HG03095 (cell line): ENCODE results near the gene WNT1.

ENCODE experiments used
- ATAC-seq: cut with Tn5 transposase; IDR thresholded peaks from one replicate; pipeline ENCODE4 v1.9.1; 2021; ENCODE audit warnings: moderate library complexity; ENCODE audit not compliant: unreplicated experiment

WNT1 gene

DNA sequence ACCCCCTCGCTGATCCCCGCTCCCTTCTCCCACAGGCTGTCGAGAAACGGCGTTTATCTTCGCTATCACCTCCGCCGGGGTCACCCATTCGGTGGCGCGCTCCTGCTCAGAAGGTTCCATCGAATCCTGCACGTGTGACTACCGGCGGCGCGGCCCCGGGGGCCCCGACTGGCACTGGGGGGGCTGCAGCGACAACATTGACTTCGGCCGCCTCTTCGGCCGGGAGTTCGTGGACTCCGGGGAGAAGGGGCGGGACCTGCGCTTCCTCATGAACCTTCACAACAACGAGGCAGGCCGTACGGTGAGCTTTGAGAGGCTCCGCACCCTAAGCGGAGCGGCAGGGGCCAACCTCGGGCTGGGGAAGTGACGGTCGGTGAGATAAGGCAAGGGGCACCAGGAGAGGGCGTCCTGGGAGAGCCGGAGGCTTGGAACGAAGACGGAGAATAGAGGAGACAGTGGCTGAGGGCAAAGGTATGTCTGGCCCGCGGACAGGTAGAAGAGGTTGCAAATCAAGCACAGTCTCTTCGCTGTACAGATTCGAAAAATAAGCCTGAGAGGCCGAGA, 2.3 kb downstream of the WNT1 start:
- no peak for ATAC-seq

DNA sequence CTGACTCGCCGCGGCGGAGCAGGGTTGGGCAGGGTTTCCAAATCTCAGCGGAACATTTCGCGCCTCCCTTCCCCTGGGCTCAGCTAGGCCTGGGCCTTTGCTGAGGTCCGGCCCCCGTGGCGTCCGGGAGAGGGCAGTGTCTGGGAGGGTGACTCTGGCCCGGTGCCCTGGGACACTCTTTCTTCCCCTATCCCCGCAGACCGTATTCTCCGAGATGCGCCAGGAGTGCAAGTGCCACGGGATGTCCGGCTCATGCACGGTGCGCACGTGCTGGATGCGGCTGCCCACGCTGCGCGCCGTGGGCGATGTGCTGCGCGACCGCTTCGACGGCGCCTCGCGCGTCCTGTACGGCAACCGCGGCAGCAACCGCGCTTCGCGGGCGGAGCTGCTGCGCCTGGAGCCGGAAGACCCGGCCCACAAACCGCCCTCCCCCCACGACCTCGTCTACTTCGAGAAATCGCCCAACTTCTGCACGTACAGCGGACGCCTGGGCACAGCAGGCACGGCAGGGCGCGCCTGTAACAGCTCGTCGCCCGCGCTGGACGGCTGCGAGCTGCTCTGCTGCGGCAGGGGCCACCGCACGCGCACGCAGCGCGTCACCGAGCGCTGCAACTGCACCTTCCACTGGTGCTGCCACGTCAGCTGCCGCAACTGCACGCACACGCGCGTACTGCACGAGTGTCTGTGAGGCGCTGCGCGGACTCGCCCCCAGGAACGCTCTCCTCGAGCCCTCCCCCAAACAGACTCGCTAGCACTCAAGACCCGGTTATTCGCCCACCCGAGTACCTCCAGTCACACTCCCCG, 3.0 kb downstream of the WNT1 start:
- ATAC-seq = no peak

DNA sequence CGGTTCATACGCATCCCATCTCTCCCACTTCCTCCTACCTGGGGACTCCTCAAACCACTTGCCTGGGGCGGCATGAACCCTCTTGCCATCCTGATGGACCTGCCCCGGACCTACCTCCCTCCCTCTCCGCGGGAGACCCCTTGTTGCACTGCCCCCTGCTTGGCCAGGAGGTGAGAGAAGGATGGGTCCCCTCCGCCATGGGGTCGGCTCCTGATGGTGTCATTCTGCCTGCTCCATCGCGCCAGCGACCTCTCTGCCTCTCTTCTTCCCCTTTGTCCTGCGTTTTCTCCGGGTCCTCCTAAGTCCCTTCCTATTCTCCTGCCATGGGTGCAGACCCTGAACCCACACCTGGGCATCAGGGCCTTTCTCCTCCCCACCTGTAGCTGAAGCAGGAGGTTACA, 3.6 kb downstream of the WNT1 start:
- no peak for ATAC-seq

DNA sequence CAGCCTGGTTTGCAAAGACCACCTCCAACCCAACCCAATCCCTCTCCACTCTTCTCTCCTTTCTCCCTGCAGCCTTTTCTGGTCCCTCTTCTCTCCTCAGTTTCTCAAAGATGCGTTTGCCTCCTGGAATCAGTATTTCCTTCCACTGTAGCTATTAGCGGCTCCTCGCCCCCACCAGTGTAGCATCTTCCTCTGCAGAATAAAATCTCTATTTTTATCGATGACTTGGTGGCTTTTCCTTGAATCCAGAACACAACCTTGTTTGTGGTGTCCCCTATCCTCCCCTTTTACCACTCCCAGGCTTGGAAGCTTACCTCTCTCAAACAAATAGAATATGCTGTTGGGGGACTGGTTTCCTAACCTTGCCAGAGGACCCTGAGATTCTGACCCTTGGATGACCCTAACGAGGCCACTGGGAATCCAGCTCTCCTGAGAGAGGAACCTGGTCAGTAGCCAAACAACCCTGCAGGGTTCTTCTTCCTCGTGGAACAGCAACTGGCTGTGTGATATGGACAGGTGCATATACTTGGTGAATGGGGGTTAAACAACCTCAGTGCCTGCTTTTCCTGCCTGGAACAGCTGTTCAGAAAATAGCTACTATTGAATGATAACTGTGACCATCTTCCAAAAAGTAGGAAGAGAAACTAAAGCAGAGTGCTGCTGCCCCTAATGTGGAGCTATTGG, 4.4 kb downstream of the WNT1 start:
- no peak for ATAC-seq

DNA sequence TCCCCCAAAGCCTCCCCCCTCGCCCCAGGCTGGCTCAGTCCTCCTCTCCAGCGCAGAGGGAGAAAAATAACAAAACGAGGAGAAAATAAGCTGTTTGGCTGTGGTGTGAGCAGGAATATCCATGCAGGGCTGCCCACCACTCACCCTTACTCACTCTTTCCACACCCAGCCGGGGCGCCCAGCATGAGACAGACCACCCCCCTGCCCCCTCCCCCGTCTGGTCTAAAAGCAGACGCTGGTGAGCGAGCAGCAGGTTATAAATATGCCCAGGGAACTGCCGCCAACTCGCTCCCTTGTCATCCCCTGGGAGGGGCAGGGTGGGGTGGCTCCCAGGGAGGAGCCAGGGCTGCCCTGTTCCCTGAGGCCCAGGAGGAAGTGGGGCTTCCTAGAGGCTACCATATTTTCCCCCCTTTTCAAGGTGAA, 7.4 kb downstream of the WNT1 start:
- ATAC-seq = no peak

DNA sequence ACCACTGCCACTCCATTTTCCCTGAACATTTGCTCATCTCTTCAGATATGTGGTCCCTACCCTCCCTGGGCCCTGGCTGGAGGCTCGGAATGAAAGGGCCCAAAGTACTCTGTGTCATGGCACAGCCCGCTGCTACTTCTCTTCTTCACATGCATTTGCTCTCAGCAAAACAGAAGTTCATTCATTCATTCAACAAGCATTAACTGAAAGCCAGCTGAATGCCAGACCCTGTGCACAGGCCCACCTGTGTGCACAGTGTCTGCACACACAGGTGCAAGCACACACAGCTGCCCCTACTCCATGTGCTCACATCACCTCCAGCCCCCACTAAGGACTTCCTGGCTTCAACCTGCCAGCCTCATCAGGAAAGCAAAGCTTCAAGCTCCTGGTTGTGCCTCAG, 7.8 kb downstream of the WNT1 start:
- no peak for ATAC-seq

DNA sequence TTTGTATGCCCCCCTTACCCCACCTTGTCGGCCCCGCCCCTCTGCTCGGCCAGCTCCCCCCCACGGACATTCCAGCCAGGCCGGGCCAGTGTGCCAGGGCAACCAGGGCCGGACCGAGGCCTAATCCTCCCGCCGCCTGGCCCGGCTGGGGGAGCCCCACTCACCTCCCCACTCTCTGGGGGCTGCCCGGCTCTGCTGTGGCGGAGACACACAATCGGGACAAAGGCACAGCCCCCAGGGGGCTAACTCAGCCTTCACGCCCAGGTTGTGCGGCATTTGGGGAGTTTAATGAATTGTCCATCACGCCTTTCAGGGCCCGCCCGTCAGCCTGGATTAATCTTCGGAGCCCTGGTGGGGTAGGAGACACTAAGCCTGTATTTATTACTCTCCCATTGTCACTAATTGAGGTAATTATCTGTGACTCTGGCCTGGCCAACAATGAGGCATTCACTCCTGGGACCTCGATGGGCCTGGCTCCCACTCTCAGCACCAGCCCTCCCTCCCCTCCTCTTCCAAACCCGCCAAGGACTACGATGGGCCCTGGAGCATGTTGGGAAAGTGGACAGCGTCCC, 8.7 kb downstream of the WNT1 start:
- no peak for ATAC-seq

DNA sequence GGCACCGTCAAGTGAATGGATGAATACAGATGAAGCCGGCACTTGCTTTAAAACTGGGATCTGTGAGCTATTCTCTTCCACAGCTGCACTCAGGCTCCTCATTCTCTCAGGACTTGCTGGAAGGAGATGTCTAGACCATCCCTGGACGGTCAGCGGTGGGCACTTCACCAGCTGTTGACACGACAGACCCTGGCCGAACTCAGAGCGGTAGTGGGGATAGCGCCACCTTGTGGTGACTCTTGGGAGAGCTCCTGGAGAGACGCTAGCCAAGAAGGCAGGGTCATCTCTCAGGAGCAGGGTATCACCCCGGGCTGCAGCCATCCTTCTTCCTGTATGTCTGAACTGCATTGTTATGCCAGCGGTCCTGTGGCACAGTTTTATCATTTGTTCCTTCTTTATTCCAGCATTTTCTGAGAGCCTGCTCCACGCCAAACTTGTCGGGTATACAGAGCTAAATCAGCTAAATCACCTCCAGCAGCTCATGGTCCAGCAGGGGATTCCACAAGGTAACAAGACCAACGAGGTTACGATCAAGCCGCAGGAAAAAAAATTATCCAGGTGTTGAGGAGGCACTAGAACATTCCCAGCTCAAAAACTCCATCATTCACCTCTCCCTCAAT, 10.0 kb downstream of the WNT1 start:
- no peak for ATAC-seq

DNA sequence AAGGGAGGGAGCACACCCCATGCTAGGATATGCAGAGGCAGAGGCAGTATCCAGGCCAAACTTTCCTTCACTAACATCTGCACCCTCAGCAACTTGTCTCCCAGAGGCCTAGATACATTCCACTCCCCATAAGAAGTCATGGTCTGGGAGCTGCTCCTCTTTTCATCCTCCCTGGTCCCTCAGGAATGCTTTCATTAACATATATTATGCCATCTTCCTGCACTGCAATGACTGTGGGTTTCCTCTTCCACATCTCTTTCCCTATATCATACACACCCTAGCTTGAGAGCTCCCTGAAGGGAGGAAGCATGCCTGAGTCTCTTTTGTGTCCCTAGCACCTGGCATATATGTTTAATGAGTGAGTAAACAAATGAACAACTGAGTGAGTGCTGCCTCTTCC, 12.4 kb downstream of the WNT1 start:
- ATAC-seq = no peak

DNA sequence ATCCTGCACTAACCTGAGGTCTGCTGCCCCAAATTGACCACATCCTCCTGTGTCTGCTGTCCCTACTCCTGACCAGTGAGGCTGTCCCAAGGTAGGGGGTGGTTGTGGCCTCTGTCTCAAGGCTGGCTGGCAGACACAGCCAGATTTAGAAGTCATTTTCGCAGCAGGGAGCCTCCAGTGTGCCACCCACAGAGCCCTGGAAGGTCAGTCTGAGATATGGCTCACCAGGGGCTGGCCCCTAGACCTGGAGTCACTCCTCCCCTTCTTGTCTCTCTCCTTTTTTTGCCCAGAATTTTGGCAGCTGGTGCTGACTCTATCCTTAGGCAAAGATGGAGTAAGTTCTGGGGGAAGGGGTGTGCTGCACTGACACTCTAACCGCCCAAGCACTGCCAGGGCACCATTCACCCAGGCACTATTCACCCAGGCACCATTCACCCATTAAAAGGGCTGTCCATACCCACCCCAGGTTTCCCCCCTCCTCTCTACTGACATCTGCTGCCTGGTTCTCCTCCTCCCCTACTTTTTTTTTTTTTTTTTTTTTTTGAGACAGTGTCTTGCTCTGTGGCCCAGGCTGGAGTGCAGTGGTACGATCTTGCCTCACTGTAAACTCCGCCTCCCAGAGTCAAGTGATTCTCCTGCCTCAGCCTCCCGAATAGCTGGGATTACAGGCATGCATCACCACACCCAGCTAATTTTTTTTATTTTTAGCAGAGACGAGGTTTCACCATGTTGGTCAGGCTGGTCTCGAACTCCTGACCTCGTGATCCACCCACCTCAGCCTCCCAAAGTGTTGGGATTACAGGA, 13.3 kb downstream of the WNT1 start:
- ATAC-seq = no peak

DNA sequence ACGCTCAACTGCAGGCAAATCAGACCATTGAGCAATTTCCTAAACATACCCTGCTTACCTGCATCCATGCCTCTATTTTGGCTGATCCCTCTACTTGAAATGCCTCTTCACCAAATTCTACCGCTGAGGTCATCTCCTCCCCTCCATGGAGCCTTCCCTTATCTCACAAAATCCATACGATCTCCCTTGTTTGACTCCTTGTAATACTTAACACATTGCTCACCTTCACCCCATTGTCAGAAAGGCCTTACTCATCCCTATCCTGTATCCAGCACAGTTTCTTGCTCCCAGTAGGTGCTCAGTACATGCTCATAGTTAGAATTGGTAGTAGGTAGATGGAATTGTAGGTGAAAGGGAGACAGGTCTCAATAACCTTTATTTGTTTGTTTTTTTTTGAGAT, 15.7 kb downstream of the WNT1 start:
- ATAC-seq = no peak

DNA sequence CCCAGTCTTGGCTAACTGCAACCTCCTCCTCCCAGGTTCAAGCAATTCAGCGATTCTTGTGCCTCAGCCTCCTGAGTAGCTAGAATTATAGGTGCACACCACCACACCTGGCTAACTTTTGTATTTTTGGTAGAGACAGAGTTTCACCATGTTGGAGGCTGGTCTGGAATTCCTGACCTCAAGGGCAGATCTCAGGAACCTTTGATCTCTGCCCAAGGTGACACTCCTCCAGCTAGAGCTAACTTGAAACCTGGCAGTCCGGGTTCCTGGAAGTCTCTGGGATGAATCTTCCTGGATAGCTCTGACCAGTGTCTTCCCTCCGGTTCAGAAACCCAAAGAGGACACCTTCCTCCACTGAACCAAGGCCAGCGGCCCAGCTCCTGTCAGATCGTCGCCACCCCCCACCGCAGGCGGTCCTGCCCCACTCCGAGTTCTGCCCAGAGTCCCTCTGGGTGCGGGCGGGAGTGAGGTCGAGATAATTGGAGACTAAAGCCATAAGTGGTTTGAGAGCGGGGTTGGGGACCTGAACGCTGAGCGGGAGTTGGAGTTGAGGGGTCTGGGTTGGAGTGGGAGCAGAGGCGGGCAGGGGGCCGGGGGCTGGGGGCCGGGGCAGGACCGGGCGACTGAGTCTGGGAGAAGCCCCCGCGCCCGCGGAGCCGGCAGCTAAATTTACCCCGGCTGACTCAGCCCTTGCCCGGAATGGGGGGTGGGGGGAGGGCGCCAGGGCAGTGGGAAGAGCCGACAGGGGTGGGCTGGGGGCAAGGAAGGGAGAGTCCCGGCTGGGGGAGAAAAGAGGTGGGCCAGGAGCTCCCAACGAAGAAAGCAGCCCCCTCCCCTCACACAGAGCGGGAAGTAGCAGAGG, 16.3 kb downstream of the WNT1 start:
- ATAC-seq = no peak

DNA sequence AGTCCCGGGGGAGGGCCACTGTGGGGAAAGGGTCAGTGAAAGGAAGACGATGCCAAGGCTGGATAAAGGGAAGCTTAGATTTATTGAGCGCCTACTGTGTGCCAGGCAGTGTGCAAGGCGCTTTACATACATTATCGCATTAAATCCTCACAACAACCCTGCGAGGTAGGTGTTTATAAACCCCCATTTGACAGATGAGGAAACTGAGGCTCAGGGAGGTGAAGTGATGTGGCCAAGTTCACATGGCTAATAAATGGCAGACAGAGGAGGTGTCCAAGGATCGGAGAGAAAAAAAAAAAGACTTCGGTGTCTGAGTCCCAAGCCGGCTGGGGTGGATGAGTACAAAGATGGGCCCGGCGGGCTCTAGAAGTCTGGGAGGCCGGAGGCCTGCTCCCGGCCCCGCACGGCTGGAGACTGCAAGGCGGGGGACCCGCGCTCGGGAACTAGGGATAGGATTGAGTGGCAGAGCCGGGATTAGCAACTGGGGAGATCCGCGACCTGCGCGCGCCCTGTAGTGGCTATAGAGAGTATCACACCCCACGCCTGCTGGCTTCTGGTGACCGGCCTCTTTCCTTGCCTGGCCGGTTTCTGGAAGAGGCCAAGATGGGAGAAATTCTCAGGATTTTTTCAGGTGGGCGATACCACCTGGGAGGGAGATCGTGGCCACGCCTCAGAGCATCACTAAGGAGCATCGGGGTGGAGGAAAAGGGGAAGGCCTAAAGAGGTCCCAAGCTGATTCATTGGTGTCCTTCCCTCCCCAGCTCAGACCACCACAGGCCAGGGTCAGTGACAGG, 17.2 kb downstream of the WNT1 start:
- no peak for ATAC-seq

DNA sequence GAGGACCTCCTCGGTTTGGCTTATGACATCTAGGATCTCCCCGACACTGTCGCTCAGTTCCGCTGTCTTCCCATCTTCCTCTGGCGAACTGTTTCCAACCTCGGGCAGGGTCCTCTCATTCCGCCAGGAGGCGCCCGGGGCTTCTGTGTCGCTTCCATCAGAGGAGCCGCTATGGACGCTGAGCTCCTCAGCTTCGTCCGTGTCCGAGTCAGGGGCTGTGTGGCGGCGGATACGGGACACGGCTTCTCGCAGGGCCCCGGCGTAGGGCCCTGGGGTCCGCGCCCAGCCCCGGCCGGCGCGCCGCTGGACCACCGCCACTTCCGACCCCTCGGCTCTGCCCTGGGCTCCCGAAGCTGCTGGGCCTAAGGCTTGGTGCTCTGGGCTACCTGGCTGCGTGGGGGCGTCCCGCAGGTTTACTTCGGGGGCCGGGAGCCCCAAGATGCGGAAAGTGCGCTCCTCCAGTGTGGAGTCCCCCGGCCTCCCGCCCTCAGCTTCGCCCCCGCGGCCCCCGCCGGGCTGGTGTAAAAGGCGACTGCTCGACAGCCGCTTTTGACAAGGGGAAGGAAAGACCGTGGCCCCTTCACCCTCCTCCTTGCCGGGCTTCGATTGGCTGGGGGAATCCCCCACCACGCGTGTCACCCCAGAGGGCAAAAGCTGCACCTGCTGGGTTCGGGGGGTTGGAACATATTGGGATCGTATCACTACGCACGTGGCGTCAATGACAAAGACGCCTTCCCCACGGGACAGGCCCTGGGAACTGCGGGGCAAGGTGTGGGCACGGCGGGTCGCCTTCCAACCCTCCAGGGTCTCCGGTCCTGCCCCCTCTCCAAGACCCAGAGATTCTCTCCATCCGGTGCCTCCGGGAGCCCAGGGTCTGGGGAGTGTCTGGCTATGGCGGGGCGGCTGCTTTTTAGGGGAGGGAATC, 18.9 kb downstream of the WNT1 start:
- ATAC-seq = no peak

DNA sequence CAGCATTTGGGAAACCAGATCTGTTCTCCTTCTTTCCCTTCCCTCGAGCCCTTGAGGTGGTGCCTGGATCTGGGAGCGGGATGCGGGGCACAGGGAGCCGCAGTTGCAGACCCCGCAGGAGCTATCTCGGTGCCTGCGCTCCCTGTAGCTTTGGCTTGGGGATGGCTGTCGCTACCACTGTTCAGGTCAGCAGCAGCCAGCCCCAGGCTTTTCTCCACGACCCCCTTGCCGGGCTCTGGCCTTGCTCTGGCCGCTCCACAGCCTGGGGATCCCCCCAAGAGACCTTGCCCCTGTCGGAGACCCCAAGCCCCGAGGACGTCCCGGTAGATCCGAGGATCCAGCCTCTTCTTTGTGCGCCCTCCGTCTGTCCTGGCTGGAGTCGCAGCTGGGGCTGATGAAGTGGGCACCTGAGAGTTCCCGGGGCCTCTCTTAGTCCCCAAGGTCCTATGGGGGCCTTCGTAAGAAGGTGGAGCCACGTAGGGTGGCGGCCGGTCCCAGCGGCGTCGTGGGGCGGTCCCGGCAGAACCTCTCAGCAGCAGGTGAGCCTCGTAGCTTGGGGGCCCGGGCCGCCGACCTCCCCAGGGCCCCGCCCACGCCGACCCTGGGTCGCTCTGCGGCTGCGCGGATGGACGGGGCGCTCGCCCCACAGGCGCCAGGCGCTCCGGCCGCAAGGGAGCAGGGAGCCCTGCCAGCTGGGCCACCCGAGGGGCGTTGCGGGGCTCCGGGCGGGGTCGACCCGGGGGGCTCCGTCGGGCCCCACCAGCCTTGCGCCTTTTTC, 19.8 kb downstream of the WNT1 start:
- ATAC-seq = peak; percentile 42

DNA sequence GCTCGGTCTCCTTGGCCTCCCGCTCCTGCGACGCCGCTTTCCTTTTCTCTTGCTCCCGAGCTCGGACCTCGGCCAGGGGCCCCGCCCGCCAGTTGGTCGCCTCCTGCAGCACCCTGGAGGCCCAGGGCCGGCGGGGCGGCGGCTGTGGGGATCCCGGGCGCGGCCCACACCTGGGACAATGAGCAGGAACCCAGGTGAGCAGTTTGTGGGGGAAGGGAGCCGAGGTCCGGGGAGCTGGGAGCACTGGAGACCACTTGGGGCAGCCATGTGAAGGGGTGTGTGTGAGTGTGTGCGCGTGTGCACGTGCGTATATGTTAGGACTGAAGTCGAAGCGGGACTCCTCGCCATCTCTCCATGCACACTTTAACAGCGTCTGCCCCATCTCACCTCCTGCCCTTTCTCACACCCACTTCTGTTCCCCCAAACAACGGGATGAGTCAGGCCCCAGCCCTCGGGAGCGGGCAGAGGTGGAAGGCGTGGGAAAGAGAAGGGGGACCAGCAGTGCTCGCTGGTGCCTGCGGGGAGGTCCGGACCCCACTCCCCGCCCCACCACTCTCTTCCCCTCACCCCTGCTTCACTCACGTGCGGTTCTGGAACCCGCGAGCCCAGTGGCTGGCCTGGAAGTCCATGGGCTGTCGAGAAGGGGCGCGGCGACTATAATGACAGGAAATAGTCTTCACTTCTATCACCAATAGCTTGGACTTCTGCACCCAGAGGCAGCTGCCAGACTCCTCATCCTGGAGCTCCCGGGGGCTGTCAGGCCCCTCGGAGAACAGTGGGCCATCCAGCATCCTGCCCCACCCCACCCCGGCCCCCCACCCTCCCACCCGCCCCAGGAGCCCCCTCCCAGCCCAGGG, 20.6 kb downstream of the WNT1 start:
- ATAC-seq = peak; percentile 16
